Epithelial cell of esophagus (primary cell): ENCODE measurements around the gene SCRN2.

Experiments
- DNase-seq: peaks from one replicate; pipeline ENCODE4 v3.0.0; 2010; ENCODE audit warnings: low read depth
- H3K4me3 ChIP-seq: 2 replicates; pipeline ENCODE4 v1.5.1; 2011; ENCODE audit warnings: mild to moderate bottlenecking, low read length, control low read depth
- CTCF ChIP-seq: IDR thresholded peaks from 2 replicates; pipeline ENCODE4 v1.5.1; 2011; ENCODE audit warnings: low read depth, mild to moderate bottlenecking, low read length, control low read depth, inconsistent platforms; ENCODE audit not compliant: insufficient read depth; ENCODE audit errors: missing control alignments

The SCRN2 gene

DNA sequence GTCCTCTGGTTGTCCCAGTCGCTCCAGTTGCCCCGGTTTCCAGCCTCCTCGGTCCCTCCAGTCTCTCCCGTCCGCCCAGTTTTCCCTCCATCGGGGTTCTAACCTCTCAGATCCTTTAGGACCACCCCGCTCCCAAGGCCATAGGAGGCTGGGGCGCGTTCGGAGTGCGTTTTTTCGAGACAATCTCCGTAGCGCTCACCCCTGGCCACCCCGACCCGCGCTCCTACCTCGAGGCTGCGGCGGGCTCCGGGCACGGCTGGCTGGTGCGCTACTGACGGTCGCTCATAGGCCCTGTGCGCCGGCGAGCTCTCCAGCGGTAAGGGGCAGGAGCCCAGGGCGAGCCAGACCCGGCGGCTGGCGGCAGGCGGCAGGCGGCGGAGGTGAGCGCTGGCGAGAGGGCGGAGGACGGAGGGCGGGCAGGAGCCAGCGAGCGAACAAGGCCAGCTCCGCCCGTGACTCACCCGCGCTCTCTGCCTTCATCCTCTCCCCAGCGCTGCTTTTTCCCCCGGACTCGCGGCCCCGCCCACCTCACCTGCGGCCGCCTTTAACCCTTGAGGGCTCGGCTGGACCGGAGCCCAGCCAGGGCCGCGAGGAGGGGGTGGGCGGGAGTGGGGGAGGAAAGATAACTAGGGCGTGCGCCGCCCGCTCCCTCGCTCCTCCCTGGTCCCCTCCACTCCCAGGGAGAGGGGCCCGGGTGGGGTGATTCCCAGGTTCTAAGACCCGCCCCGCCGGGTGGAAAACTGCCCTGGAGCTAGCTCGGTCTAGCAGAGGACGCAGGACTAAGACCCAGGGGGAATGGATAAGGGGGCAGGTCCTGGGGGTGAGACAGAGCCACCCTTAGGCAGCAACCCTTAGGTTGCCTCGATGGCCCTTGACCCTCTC lies 9.9 kb upstream of the SCRN2 start, which contains the start of gene SP6:
Gene SP6 (minus strand): TSS at position 472 of the 882 bp plus-strand sequence. CDS start 2,734 bp downstream, outside the sequence.
- H3K4me3 ChIP-seq: peak within 1 kb of the TSS; percentile 60

DNA sequence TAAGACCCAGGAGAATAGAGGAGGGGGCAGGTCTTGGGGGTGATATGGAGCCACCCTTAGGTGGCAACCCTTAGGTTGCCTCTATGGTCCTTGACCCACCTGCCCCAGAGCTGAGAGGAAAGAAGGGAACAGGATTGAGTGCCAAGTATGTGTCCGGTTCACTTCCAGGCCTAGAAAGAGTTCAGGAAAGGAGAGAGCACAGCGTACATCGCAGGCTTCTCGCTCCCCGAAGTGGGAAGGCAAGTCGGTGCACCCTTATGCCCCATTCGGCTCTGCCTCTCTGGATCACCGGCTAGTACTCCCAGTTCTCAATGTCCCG lies 9.3 kb upstream of the SCRN2 start:
- H3K4me3 ChIP-seq: peak overlapping the region; percentile 60

More for the DNA sequence above, 9.9 kb upstream of the SCRN2 start, which contains the start of gene SP6:
- TF ChIP-seq CTCF: no peak
- DNase-seq: peak; percentile 92

DNA sequence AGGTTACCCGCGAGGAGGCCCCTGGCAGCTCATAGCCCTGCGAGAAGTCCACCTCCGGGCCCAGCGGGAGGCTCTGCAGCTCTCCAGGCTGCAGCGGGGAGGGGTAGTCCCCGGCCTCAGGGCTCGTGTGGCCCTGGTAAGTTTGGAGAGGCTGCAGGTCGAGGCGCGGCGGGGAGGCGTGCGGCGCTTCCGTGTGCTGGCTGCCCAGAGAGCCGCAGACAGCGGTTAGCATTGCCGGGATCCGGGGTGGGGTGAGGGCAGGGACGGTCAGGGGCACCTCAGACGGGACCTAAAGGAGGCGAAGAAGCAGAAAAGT lies 7.1 kb upstream of the SCRN2 start:
- no peak for DNase-seq
- TF ChIP-seq CTCF: no peak
- H3K4me3 ChIP-seq: no peak overlapping the region

More for the DNA sequence above, 9.3 kb upstream of the SCRN2 start:
- DNase-seq: no peak
- no peak for TF ChIP-seq CTCF

- DNase-seq: peak; percentile 50
- peak; percentile 43 for TF ChIP-seq CTCF
- peak overlapping the region; percentile 31 for H3K4me3 ChIP-seq
These were observed 6.5 kb upstream of the SCRN2 start for GRCh38 chr17:47847341-47848197.

DNA sequence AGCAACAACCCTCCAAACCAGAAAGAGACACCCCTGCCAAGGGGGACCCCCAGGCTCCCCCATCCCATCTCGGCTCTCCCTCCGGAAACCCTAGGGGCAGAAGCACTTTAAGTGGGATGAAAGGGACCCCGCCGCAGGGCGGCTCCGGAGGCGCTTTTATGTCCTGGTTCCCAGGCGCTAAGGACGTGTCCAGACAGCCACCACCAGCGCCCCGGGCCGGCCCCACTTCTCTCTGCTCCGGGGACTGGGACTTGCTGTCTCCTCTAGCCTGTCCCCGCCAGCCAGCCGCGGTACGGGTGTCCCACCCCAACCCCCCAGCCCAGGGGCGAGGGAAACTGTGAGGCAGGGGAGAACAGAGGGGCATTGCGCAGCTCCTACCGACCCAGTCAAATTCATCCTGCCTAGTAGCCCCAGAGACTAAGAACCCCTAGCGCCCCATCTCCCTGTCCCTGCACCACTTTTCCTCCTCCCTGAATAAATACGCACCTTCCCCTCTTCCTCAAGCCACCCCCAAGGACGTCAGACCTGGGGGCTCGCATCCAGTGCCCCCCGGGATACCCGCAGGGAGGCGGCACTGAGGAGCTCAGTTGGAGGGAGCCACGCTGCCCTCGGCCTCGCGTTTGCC lies 5.8 kb upstream of the SCRN2 start:
- no peak for TF ChIP-seq CTCF
- H3K4me3 ChIP-seq: peak overlapping the region; percentile 31
- peak; percentile 40 for DNase-seq

- TF ChIP-seq CTCF: no peak
- DNase-seq: no peak
- no peak overlapping the region for H3K4me3 ChIP-seq
These were observed 4.6 kb upstream of the SCRN2 start for GRCh38 chr17:47845716-47846075.
